Endometrial microvascular endothelial cells (primary cell): ENCODE measurements around the gene LYRM4. TPM values are rescaled to one million over a fixed set of nuclear protein-coding genes. Genes with fewer than 3 reads are reported as not detected.

Experiments used
- total RNA-seq: library from RNA; depleted of rRNA; stranded (reverse); fragments of >200 nt; gene quantifications from one replicate; pipeline ENCODE4 v1.2.3, GENCODE V29; 2015; ENCODE audit errors: inconsistent ontology term

Gene LYRM4
- total RNA-seq, 1 donor from 2014 or later: 38.8 TPM

Other genes with a start within 250 kb of the LYRM4 start
- gene PPP1R3G, start 175.6 kb downstream of the LYRM4 start, total RNA-seq: 0.84 TPM
- gene FARS2, start 563 bp upstream of the LYRM4 start, total RNA-seq: 18.2 TPM